H1 (cell line): ENCODE data around the gene NCF2. TPM values are rescaled to one million over a fixed set of nuclear protein-coding genes. Genes with fewer than 3 reads are reported as not detected.

Experiments used
- CTCF ChIA-PET: fragments of 300-600 bp; sonication (Branson Sonifier 250); formaldehyde crosslinking; loops from one replicate; lab custom pipeline; 2021; ENCODE audit not compliant: partially characterized antibody; lab: Charles Lee
- POLR2A ChIA-PET: fragments of 300-600 bp; sonication (Branson Sonifier 250); formaldehyde crosslinking; loops from one replicate; lab custom pipeline; 2021; ENCODE audit warnings: inconsistent platforms; ENCODE audit not compliant: partially characterized antibody; lab: Charles Lee
- DNase-seq, 2 experiments: peaks; one replicate each; pipeline versions ENCODE4 v3.0.0 to v3.0.0-alpha.2; 2010 to 2022; ENCODE audit warnings: low spot score in 2 of 2, low read depth in 1 of 2, mixed read lengths in 1 of 2
- FAIRE-seq: peaks from 2 replicates; lab custom pipeline; 2011; peaks lifted over from hg19 to GRCh38; lab: Jason Lieb, UNC
- H2AFZ ChIP-seq: 2 replicates; pipeline ENCODE4 v1.8.1; 2012; ENCODE audit warnings: low read length, inconsistent platforms
- H2AK5ac ChIP-seq: 2 replicates; pipeline ENCODE4 v1.6.1; 2013; ENCODE audit warnings: low read depth, low read length
- H2BK120ac ChIP-seq: replicated peaks from 2 replicates; pipeline ENCODE3; 2013; ENCODE audit warnings: low read depth, low read length, inconsistent platforms
- H2BK12ac ChIP-seq: 2 replicates; pipeline ENCODE4 v1.6.1; 2013; ENCODE audit warnings: low read depth, low read length
- H2BK15ac ChIP-seq: 2 replicates; pipeline ENCODE4 v1.6.1; 2013; ENCODE audit warnings: low read length
- H2BK20ac ChIP-seq: 2 replicates; pipeline ENCODE4 v1.6.1; 2013; ENCODE audit warnings: low read length
- H2BK5ac ChIP-seq: 2 replicates; pipeline ENCODE4 v1.6.1; 2013; ENCODE audit warnings: low read depth, low read length
- H3K14ac ChIP-seq: 2 replicates; pipeline ENCODE4 v1.6.1; 2013; ENCODE audit warnings: inconsistent platforms; ENCODE audit not compliant: insufficient read length
- H3K18ac ChIP-seq: 2 replicates; pipeline ENCODE4 v1.6.1; 2013; ENCODE audit warnings: low read length; ENCODE audit errors: extremely low read depth
- H3K23ac ChIP-seq: 2 replicates; pipeline ENCODE4 v1.6.1; 2013; ENCODE audit warnings: inconsistent platforms; ENCODE audit not compliant: insufficient read length
- H3K23me2 ChIP-seq: 2 replicates; pipeline ENCODE4 v1.6.1; 2013; ENCODE audit warnings: low read depth, low read length
- H3K27ac ChIP-seq: 2 replicates; pipeline ENCODE4 v1.6.1; 2011; ENCODE audit warnings: low read depth, low read length, inconsistent platforms
- H3K27me3 ChIP-seq, 4 experiments: replicated peaks in 1 of 4; 1 replicate in 1 of 4; 2 replicates in 3 of 4; pipeline versions ENCODE4 v1.6.1 to v1.8.1; 2011 to 2013; ENCODE audit warnings: low read length in 3 of 4, mild to moderate bottlenecking in 3 of 4, inconsistent platforms in 2 of 4, mixed read lengths in 2 of 4, moderate library complexity in 1 of 4; ENCODE audit not compliant: control insufficient read depth in 3 of 4, insufficient read depth in 3 of 4; ENCODE audit errors: extremely low read depth in 1 of 4
- H3K36me3 ChIP-seq, 4 experiments: 2 replicates each; pipeline versions ENCODE4 v1.6.1 to v1.8.1; 2011 to 2013; ENCODE audit warnings: mild to moderate bottlenecking in 4 of 4, low read length in 3 of 4, moderate library complexity in 2 of 4, control low read depth in 1 of 4, inconsistent platforms in 1 of 4; ENCODE audit not compliant: insufficient read depth in 4 of 4, control insufficient read depth in 2 of 4
- H3K4ac ChIP-seq: replicated peaks from 2 replicates; pipeline ENCODE3; 2013; ENCODE audit warnings: low read length, low read depth, mixed read lengths, inconsistent platforms; ENCODE audit not compliant: insufficient read length
- H3K4me1 ChIP-seq, 4 experiments: replicated peaks in 1 of 4; 1 replicate in 1 of 4; 2 replicates in 3 of 4; pipeline versions ENCODE4 v1.6.1 to v1.8.1; 2011 to 2013; ENCODE audit warnings: low read length in 3 of 4, inconsistent platforms in 2 of 4, mixed read lengths in 1 of 4; ENCODE audit not compliant: insufficient read depth in 4 of 4, control insufficient read depth in 3 of 4
- H3K4me2 ChIP-seq, 2 experiments: 2 replicates each; pipeline versions ENCODE4 v1.6.1 to v1.8.1; 2011 to 2013; ENCODE audit warnings: low read depth in 2 of 2, low read length in 2 of 2, control low read depth in 1 of 2, inconsistent platforms in 1 of 2, mild to moderate bottlenecking in 1 of 2; ENCODE audit not compliant: insufficient read depth in 1 of 2
- H3K4me3 ChIP-seq, 4 experiments: fragments of 200-600, 300-600 bp in 1 of 4; sonication (generic), shearing (Covaris generic), sonication (Bioruptor Twin) in 1 of 4; 2 replicates each; pipeline versions ENCODE4 v1.5.1 to v1.8.1; 2011 to 2016; ENCODE audit warnings: low read length in 4 of 4, low read depth in 3 of 4, control low read depth in 2 of 4, inconsistent platforms in 2 of 4, mild to moderate bottlenecking in 2 of 4, mixed read lengths in 1 of 4, moderate library complexity in 1 of 4; ENCODE audit not compliant: insufficient read depth in 2 of 4; ENCODE audit errors: extremely low read depth in 1 of 4
- H3K56ac ChIP-seq: replicated peaks from 2 replicates; pipeline ENCODE3; 2013; ENCODE audit warnings: low read depth, mild to moderate bottlenecking, mixed read lengths, low read length, inconsistent platforms; ENCODE audit not compliant: insufficient read length
- H3K79me1 ChIP-seq: 2 replicates; pipeline ENCODE4 v1.6.1; 2013; ENCODE audit warnings: low read depth, low read length, control low read depth
- H3K79me2 ChIP-seq, 2 experiments: 2 replicates each; pipeline versions ENCODE4 v1.6.1 to v1.8.1; 2012 to 2013; ENCODE audit warnings: low read length in 2 of 2, mild to moderate bottlenecking in 2 of 2, inconsistent platforms in 1 of 2; ENCODE audit not compliant: insufficient read depth in 2 of 2, control insufficient read depth in 1 of 2
- H3K9ac ChIP-seq, 4 experiments: replicated peaks in 1 of 4; 1 replicate in 1 of 4; 2 replicates in 3 of 4; pipeline versions ENCODE4 v1.6.1 to v1.8.1; 2011 to 2013; ENCODE audit warnings: low read depth in 3 of 4, low read length in 3 of 4, control low read depth in 2 of 4, mild to moderate bottlenecking in 2 of 4, moderate library complexity in 2 of 4, inconsistent platforms in 1 of 4; ENCODE audit errors: extremely low read depth in 1 of 4
- H3K9me3 ChIP-seq, 2 experiments: 2 replicates each; pipeline versions ENCODE4 v1.6.1 to v1.8.1; 2012 to 2013; ENCODE audit warnings: mild to moderate bottlenecking in 2 of 2, moderate library complexity in 2 of 2, control low read depth in 1 of 2, inconsistent platforms in 1 of 2, low read depth in 1 of 2, low read length in 1 of 2, mixed read lengths in 1 of 2; ENCODE audit not compliant: insufficient read depth in 2 of 2
- H4K20me1 ChIP-seq, 2 experiments: replicated peaks in 1 of 2; 2 replicates each; pipeline versions ENCODE3 to v1.8.1; 2011 to 2013; ENCODE audit warnings: inconsistent platforms in 2 of 2, low read length in 2 of 2, mild to moderate bottlenecking in 1 of 2; ENCODE audit not compliant: insufficient read depth in 2 of 2, control insufficient read depth in 1 of 2
- H4K5ac ChIP-seq: 2 replicates; pipeline ENCODE4 v1.6.1; 2013; ENCODE audit warnings: low read length, low read depth, mixed read lengths, inconsistent platforms; ENCODE audit not compliant: insufficient read length
- H4K8ac ChIP-seq: 2 replicates; pipeline ENCODE4 v1.8.0; 2013; ENCODE audit warnings: mild to moderate bottlenecking, moderate library complexity, low read length, inconsistent platforms; ENCODE audit not compliant: insufficient read depth; ENCODE audit errors: extremely low read depth
- H4K91ac ChIP-seq: replicated peaks from 2 replicates; pipeline ENCODE3; 2013; ENCODE audit warnings: low read length, mixed read lengths, inconsistent platforms; ENCODE audit not compliant: insufficient read length
- CEBPB ChIP-seq: IDR thresholded peaks from 2 replicates; pipeline ENCODE4 v1.6.1; 2012; ENCODE audit warnings: low read depth, low read length
- CTCF ChIP-seq, 3 experiments: IDR thresholded peaks; 1 replicate in 2 of 3; 2 replicates in 1 of 3; pipeline versions ENCODE4 v1.5.1 to v1.6.1; 2011; ENCODE audit warnings: low read length in 3 of 3, mild to moderate bottlenecking in 3 of 3, inconsistent platforms in 2 of 3, low read depth in 1 of 3, moderate library complexity in 1 of 3; ENCODE audit not compliant: insufficient read depth in 1 of 3; ENCODE audit errors: control extremely low read depth in 1 of 3
- KDM5A ChIP-seq: fragments of 200-600 bp; IDR thresholded peaks from 2 replicates; pipeline ENCODE4 v1.7.1; 2012; ENCODE audit warnings: mild to moderate bottlenecking, low read length, inconsistent platforms, mixed read lengths
- RAD21 ChIP-seq, 2 experiments: IDR thresholded peaks in 1 of 2; conservative IDR thresholded peaks in 1 of 2; 2 replicates each; pipeline ENCODE4 v1.6.1; 2011; ENCODE audit warnings: low read depth in 2 of 2, low read length in 2 of 2, improper control_type of control experiment in 1 of 2, inconsistent platforms in 1 of 2, mild to moderate bottlenecking in 1 of 2, moderate library complexity in 1 of 2
- WGBS, 2 experiments: shearing (Covaris generic) in 1 of 2; methylation state at CpG; one replicate each; pipeline versions ENCODE4 v1.1.6 to v1.1.7; 2013 to 2015; ENCODE audit warnings: low lambda C conversion rate in 2 of 2, mixed read lengths in 2 of 2, inconsistent platforms in 1 of 2, low coverage in 1 of 2, missing lambda C conversion rate in 1 of 2; ENCODE audit not compliant: insufficient replicate concordance in 2 of 2, insufficient coverage in 1 of 2, insufficient read length in 1 of 2; ENCODE audit errors: extremely low coverage in 1 of 2, missing lambda C conversion rate in 1 of 2; 5-methylcytosine and 5-hydroxymethylcytosine counted together
- polyA plus RNA-seq, 7 experiments: library from polyadenylated mRNA; depleted of rRNA in 3 of 7; stranded (reverse) in 5 of 7; unstranded in 2 of 7; fragments of >200 nt in 5 of 7; fragments of 200-250 nt in 2 of 7; gene quantifications; 1 replicate in 5 of 7; 2 replicates in 1 of 7; 4 replicates in 1 of 7; pipeline versions ENCODE4 v1.2.1 to v1.2.3, GENCODE V29; 2011 to 2013; ENCODE audit warnings: missing spikeins in 2 of 7, mixed read lengths in 2 of 7
- total RNA-seq: library from RNA; stranded (reverse); fragmentation: NEBNext Ultra II Directional; extraction: Animal tissue kit (Norgen Biotek cat#: 25700); gene quantifications from 2 replicates; pipeline ENCODE4 v1.2.1, GENCODE V29; 2021

NCF2 gene
- total and polyA plus RNA-seq, 2 of the 8 experiments (the other 6 are each of a cell fraction or from before 2014, with no cell fraction given) = not detected

GRCh38 chr1:183580281-183580682, 10.0 kb downstream of the NCF2 start:
- CTCF ChIA-PET = interaction anchor here (0.9 to 2.2 kb wide), 12 partner anchors 9 to 105 kb away, joined by 3 to 15 read pairs (median 5); partner anchors contain the start of gene NCF2
- 61% methylated on average over 7 of the region's 8 CpGs; no CpG with 5 or more reads in 1 of the 2 experiments for WGBS, 2 experiments
- H2AFZ ChIP-seq = peak overlapping the region; percentile 94

More at GRCh38 chr1:183580281-183580682, 10.0 kb downstream of the NCF2 start:
- peak in 1 of 3 experiments; percentile 62; a peak in 2 of 4 replicates for TF ChIP-seq CTCF (IDR thresholded peaks at IDR 0.05; ENCODE audit: control extremely low read depth in 1 of 3, insufficient read depth in 1 of 3, low read depth in 1 of 3, low read length in 3 of 3)
- peak; percentile 51 to 62 for TF ChIP-seq RAD21 (IDR thresholded peaks at IDR 0.05 in 1 of 2, conservative IDR thresholded peaks at IDR 0.05 in 1 of 2; ENCODE audit: low read depth in 2 of 2, low read length in 2 of 2)
- no peak for TF ChIP-seq KDM5A
- peak; percentile 2; the same call in 1 of the 2 replicates for TF ChIP-seq CEBPB
- Histone ChIP-seq H2BK15ac (no peak overlapping the region), H2BK5ac (no peak overlapping the region), H4K20me1 (no peaks in the 10 kb centered on the region), H3K4me1 (peaks cover 0 to 7% (median 3%) of the 10 kb centered on the region in 4 experiments; a peak in 5 of 7 replicates), H3K23ac (no peak overlapping the region), H4K8ac (no peak overlapping the region), H3K56ac (no peak overlapping the region), H3K14ac (no peak overlapping the region), H2BK20ac (no peak overlapping the region), H3K27me3 (no peaks in the 10 kb centered on the region), H2BK120ac (no peak overlapping the region), H3K4me3 (no peak overlapping the region), H4K5ac (no peak overlapping the region), H3K9ac (no peak overlapping the region), H2BK12ac (no peak overlapping the region), H3K9me3 (no peaks in the 10 kb centered on the region), H3K79me2 (no peaks in the 10 kb centered on the region), H3K36me3 (no peaks in the 10 kb centered on the region), H3K23me2 (no peaks in the 10 kb centered on the region), H3K4ac (no peak overlapping the region), H3K79me1 (0 out of 2 replicates have a peak, but pooled peaks cover 2% of the 10 kb centered on the region), H3K18ac (no peak overlapping the region), H3K4me2 (peak overlapping the region in 1 of 2 experiments; percentile 18; a peak in 1 of 4 replicates), H3K27ac (no peak overlapping the region), H4K91ac (no peak overlapping the region), H2AK5ac (no peak overlapping the region)
- no peak for FAIRE-seq
- POLR2A ChIA-PET = interaction anchor here (0.8 kb wide), 1 partner anchor 14 kb away, joined by 6 read pairs; no protein-coding TSS in a partner anchor
- DNase-seq = peak in 1 of 2 experiments; percentile 23
